WTC11 (cell line): ENCODE measurements around the gene MYO5B. TPM values are rescaled to one million over a fixed set of nuclear protein-coding genes. Genes with fewer than 3 reads are reported as not detected.

Source experiments
- ATAC-seq: fragments of 200-7000 bp; cut with Tn5 transposase; 2 replicates; pipeline ENCODE4 v1.10.0; 2021; ENCODE audit warnings: mild to moderate bottlenecking, moderate library complexity
- CTCF ChIA-PET: fragments of 300-600 bp; sonication (Branson Sonifier 250); formaldehyde crosslinking; loops from one replicate; lab custom pipeline; 2021; ENCODE audit warnings: antibody characterized with exemption; lab: Charles Lee
- POLR2A ChIA-PET: fragments of 350-600 bp; sonication (Branson Sonifier 250); formaldehyde crosslinking; loops from one replicate; lab custom pipeline; 2021; ENCODE audit warnings: antibody characterized with exemption; lab: Charles Lee
- DNase-seq: peaks from one replicate; pipeline ENCODE4 v3.0.0; 2021; ENCODE audit warnings: low spot score
- H3K27ac Mint-ChIP-seq: 2 replicates; pipeline ENCODE4 v1.8.0; 2021; ENCODE audit warnings: mixed read lengths
- H3K27me3 Mint-ChIP-seq: 2 replicates; pipeline ENCODE4 v1.8.0; 2021; ENCODE audit warnings: low read depth, mild to moderate bottlenecking, moderate library complexity, mixed read lengths
- H3K36me3 Mint-ChIP-seq: 2 replicates; pipeline ENCODE4 v1.8.0; 2021; ENCODE audit warnings: mixed read lengths
- H3K4me1 Mint-ChIP-seq: 2 replicates; pipeline ENCODE4 v1.8.0; 2022; ENCODE audit warnings: mixed read lengths
- H3K4me3 Mint-ChIP-seq: 2 replicates; pipeline ENCODE4 v1.8.0; 2021; ENCODE audit warnings: mild to moderate bottlenecking, moderate library complexity, mixed read lengths
- H3K9me3 Mint-ChIP-seq: 2 replicates; pipeline ENCODE4 v1.8.0; 2021; ENCODE audit warnings: mixed read lengths
- E2F1 ChIP-seq: sonication (generic); formaldehyde crosslinking; IDR thresholded peaks from 2 replicates; pipeline ENCODE4 v1.8.0; 2022; ENCODE audit warnings: mild to moderate bottlenecking, missing genetic modification reagents
- E2F4 ChIP-seq: sonication (generic); formaldehyde crosslinking; IDR thresholded peaks from 2 replicates; pipeline ENCODE4 v1.8.1; 2022; ENCODE audit warnings: low read depth, mild to moderate bottlenecking, moderate library complexity, missing genetic modification reagents, borderline replicate concordance
- E2F5 ChIP-seq: sonication (generic); formaldehyde crosslinking; IDR thresholded peaks from 2 replicates; pipeline ENCODE4 v1.8.1; 2022; ENCODE audit warnings: mild to moderate bottlenecking, moderate library complexity, missing genetic modification reagents
- ESRRA ChIP-seq: sonication (generic); formaldehyde crosslinking; IDR thresholded peaks from 2 replicates; pipeline ENCODE4 v1.8.1; 2022; ENCODE audit warnings: mild to moderate bottlenecking, missing genetic modification reagents, borderline replicate concordance
- ETV6 ChIP-seq: sonication (generic); formaldehyde crosslinking; IDR thresholded peaks from 2 replicates; pipeline ENCODE4 v1.8.1; 2022; ENCODE audit warnings: mild to moderate bottlenecking, missing genetic modification reagents
- GABPB1 ChIP-seq: sonication (generic); formaldehyde crosslinking; IDR thresholded peaks from 2 replicates; pipeline ENCODE4 v1.8.1; 2023; ENCODE audit warnings: mild to moderate bottlenecking, missing genetic modification reagents
- HMGXB4 ChIP-seq: sonication (generic); formaldehyde crosslinking; IDR thresholded peaks from 2 replicates; pipeline ENCODE4 v1.8.1; 2023; ENCODE audit warnings: mild to moderate bottlenecking, moderate library complexity, missing genetic modification reagents
- IRF1 ChIP-seq: sonication (generic); formaldehyde crosslinking; IDR thresholded peaks from 2 replicates; pipeline ENCODE4 v1.8.0; 2023; ENCODE audit warnings: missing genetic modification reagents
- JAZF1 ChIP-seq: fragments of 250-450 bp; sonication (Bioruptor Pico); IDR thresholded peaks from 2 replicates; pipeline ENCODE4 v1.9.0; 2021; ENCODE audit warnings: moderate library complexity, mild to moderate bottlenecking, inconsistent platforms
- NR3C1 ChIP-seq: sonication (generic); formaldehyde crosslinking; conservative IDR thresholded peaks from 2 replicates; pipeline ENCODE4 v1.8.1; 2023; ENCODE audit warnings: low read depth, mild to moderate bottlenecking, missing genetic modification reagents
- PREB ChIP-seq: sonication (generic); formaldehyde crosslinking; IDR thresholded peaks from 2 replicates; pipeline ENCODE4 v1.8.1; 2022; ENCODE audit warnings: mild to moderate bottlenecking, missing genetic modification reagents, moderate library complexity, borderline replicate concordance
- ZNF138 ChIP-seq: sonication (generic); formaldehyde crosslinking; conservative IDR thresholded peaks from 2 replicates; pipeline ENCODE4 v1.8.1; 2022; ENCODE audit warnings: mild to moderate bottlenecking, moderate library complexity, missing genetic modification reagents
- ZNF263 ChIP-seq: sonication (generic); formaldehyde crosslinking; IDR thresholded peaks from 2 replicates; pipeline ENCODE4 v1.8.1; 2022; ENCODE audit warnings: low read depth, mild to moderate bottlenecking, moderate library complexity, missing genetic modification reagents
- ZNF317 ChIP-seq: sonication (generic); formaldehyde crosslinking; IDR thresholded peaks from 2 replicates; pipeline ENCODE4 v1.8.1; 2023; ENCODE audit warnings: low read depth, mild to moderate bottlenecking, moderate library complexity, missing genetic modification reagents, borderline replicate concordance
- ZNF423 ChIP-seq: fragments of 250-450 bp; sonication (Bioruptor Pico); IDR thresholded peaks from 2 replicates; pipeline ENCODE4 v2.1.2; 2022; ENCODE audit warnings: mild to moderate bottlenecking, moderate library complexity
- ZNF425 ChIP-seq: fragments of 250-450 bp; sonication (Bioruptor Pico); conservative IDR thresholded peaks from 2 replicates; pipeline ENCODE4 v1.9.0; 2021; ENCODE audit warnings: mild to moderate bottlenecking
- ZNF671 ChIP-seq: fragments of 250-450 bp; sonication (Bioruptor Pico); IDR thresholded peaks from 2 replicates; pipeline ENCODE4 v1.8.0; 2021; ENCODE audit warnings: mild to moderate bottlenecking
- total RNA-seq: library from RNA; stranded (reverse); gene quantifications from 3 replicates; pipeline ENCODE4 v1.2.3, GENCODE V29; 2021

The MYO5B gene
- total RNA-seq, 1 experiment from 2014 or later: 8.7 TPM

- TF ChIP-seq E2F4 (CRISPR knock-in tag) (no peak), ZNF425 (no peak), ETV6 (CRISPR knock-in tag) (no peak), GABPB1 (CRISPR knock-in tag) (no peak), JAZF1 (CRISPR knock-in tag) (no peak), PREB (CRISPR knock-in tag) (no peak), HMGXB4 (CRISPR knock-in tag) (no peak), ZNF263 (CRISPR knock-in tag) (no peak), ZNF423 (CRISPR knock-in tag) (no peak), E2F1 (CRISPR knock-in tag) (no peak)
- TF ChIP-seq, all 79 proteins: peak for 0
These were observed 283.5 kb downstream of the MYO5B start (continued) for GRCh38 chr18:49911427-49911826.

- no peak for DNase-seq
- Mint-ChIP-seq H3K27ac (no peak overlapping the region), H3K36me3 (peaks cover 21% of the 10 kb centered on the region), H3K4me3 (no peak overlapping the region), H3K9me3 (peaks cover 14% of the 10 kb centered on the region)
- CTCF ChIA-PET: interaction anchor here (0.6 to 1.4 kb wide), 4 partner anchors 12 to 293 kb away, joined by 3 to 4 read pairs (median 4); no protein-coding TSS in a partner anchor
- TF ChIP-seq ZNF263 (CRISPR knock-in tag) (no peak), NR3C1 (no peak), HMGXB4 (CRISPR knock-in tag) (no peak)
- TF ChIP-seq, all 79 proteins: peak for 0
- H3K4me1 Mint-ChIP-seq: peaks cover 28% of the 10 kb centered on the region
- POLR2A ChIA-PET: interaction anchor here (0.5 kb wide), 1 partner anchor 114 kb away, joined by 3 read pairs; no protein-coding TSS in a partner anchor
- ATAC-seq: peak; percentile 55; the same call in 1 of the 2 replicates
- H3K27me3 Mint-ChIP-seq: peaks cover 66% of the 10 kb centered on the region
These were observed 284.0 kb downstream of the MYO5B start for GRCh38 chr18:49910986-49911385.

GRCh38 chr18:49910019-49910418 lies 284.9 kb downstream of the MYO5B start:
- Mint-ChIP-seq H3K36me3 (peaks cover 21% of the 10 kb centered on the region), H3K4me3 (no peak overlapping the region), H3K9me3 (peaks cover 14% of the 10 kb centered on the region), H3K27me3 (peaks cover 64% of the 10 kb centered on the region), H3K27ac (no peak overlapping the region), H3K4me1 (peaks cover 22% of the 10 kb centered on the region)
- ChIA-PET POLR2A (no interaction called here), CTCF (interaction anchor here (1.4 kb wide), 1 partner anchor 23 kb away, joined by 4 read pairs; no protein-coding TSS in a partner anchor)
- ATAC-seq (no peak), DNase-seq (no peak)
- TF ChIP-seq E2F5 (CRISPR knock-in tag): no peak
- no peak for TF ChIP-seq ZNF317
- no peak for TF ChIP-seq ESRRA
- TF ChIP-seq ZNF138 (CRISPR knock-in tag): no peak
- no peak for TF ChIP-seq ZNF671 (CRISPR knock-in tag)
- no peak for TF ChIP-seq IRF1 (CRISPR knock-in tag)
